ENCODE measurements around the gene GSTT2B.
"Not testable (repeated sequence)": the region's sequence is repeated elsewhere in the genome, so short reads cannot be mapped to it uniquely, and the experiment has no call there.

GSTT2B gene

DNA sequence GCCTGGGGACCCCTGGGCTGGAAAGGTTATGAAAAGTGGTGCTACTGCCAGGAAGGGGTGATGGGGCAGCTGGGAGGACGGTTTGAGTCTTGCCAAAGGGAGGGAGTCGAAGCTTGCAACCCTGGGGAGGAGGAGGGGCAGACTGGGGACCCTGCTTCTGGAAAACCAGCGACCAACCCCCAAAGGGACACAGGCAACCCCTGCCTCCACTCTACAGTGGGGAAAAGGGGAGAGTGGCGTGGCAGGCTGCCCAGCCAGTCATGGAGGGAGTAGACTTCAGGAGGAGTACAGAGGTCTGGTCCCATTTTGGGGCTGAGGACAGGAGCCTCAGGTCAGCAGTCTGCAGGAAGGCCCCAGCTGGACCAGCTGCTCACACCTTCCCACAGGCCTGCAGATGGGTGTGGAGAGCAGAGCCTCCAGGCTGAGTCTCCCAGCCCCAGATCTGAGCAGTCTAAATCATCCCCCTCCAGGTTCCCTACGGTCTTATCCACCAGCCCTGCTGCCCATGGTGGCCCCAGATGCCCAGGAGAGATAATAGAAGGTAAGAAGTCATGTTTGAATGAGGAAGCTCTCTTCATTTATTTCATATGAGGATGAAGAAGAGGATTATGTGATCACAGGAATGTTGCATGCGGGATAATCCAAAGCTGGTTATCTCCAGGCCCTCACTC is 10.0 kb upstream of the GSTT2B start:
- Histone ChIP-seq H3K4me3 (IDR thresholded peaks at IDR 0.05; ENCODE audit: insufficient read depth, low read depth, low read length) (no peak overlapping the region), H3K79me2 (ENCODE audit: insufficient read depth, low read depth) (no peaks in the 10 kb centered on the region), H2AFZ (ENCODE audit: low read depth) (no peak overlapping the region), H3K27me3 (ENCODE audit: insufficient read depth, low read depth) (no peaks in the 10 kb centered on the region), H3K36me3 (ENCODE audit: insufficient read depth) (no peaks in the 10 kb centered on the region), H3K27ac (no peak overlapping the region), H4K20me1 (ENCODE audit: insufficient read depth) (no peaks in the 10 kb centered on the region), H3K9ac (no peak overlapping the region), H3K4me2 (no peak overlapping the region), H3K4me1 (ENCODE audit: low read depth, poor library complexity, severe bottlenecking) (no peaks in the 10 kb centered on the region)
- TF ChIP-seq, protein P1, sequence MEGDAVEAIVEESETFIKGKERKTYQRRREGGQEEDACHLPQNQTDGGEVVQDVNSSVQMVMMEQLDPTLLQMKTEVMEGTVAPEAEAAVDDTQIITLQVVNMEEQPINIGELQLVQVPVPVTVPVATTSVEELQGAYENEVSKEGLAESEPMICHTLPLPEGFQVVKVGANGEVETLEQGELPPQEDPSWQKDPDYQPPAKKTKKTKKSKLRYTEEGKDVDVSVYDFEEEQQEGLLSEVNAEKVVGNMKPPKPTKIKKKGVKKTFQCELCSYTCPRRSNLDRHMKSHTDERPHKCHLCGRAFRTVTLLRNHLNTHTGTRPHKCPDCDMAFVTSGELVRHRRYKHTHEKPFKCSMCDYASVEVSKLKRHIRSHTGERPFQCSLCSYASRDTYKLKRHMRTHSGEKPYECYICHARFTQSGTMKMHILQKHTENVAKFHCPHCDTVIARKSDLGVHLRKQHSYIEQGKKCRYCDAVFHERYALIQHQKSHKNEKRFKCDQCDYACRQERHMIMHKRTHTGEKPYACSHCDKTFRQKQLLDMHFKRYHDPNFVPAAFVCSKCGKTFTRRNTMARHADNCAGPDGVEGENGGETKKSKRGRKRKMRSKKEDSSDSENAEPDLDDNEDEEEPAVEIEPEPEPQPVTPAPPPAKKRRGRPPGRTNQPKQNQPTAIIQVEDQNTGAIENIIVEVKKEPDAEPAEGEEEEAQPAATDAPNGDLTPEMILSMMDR (conservative IDR thresholded peaks at IDR 0.05; ENCODE audit: low read depth, low read length) = no peak

DNA sequence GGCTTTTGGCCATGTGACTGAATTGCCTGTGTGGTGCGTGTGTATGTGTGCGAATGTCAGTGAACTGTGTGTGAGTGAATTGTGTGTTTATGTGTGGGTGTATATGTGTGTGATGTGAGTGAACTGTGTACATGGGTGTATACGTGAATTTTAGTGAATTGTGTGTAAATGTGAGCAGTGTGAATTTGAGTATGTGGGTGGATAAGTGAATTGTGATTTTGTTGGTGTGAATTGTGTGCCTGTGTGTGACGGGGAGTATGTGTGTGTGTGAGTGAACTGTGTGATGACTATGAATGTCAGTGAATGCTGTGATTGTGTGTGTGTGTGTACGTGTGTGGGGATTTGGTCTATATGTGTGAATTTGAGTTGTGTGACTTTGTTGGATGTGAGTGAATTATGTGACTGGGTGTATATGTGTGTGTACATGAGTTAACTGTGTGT is 9.2 kb upstream of the GSTT2B start:
- Histone ChIP-seq H3K4me2 (no peak overlapping the region), H3K9ac (no peak overlapping the region)
- TF ChIP-seq, protein P1 (conservative IDR thresholded peaks at IDR 0.05; ENCODE audit: low read depth, low read length) = no peak

DNA sequence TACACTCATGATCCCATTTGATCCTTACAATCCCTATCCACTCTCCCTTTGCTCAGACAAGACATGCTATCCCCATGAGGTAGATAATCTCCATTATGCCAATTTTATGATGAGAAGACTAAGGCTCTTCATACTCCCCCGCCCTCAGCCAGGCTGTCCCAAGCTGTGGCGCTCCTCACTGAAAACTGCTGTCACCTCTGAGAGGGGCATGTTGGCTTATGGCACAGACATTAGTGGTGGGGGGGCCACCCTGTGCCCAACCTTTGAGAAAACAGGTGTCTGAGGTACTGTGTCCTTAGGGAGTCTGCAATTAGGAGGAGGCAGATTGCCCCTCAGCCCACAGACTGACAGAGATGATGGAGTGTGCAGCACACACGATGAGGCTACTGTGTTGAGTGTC is 8.1 kb upstream of the GSTT2B start:
- no peak overlapping the region for H3K4me2 ChIP-seq
- no peaks in the 10 kb centered on the region for H3K79me2 ChIP-seq (ENCODE audit: insufficient read depth, low read depth)
- no peaks in the 10 kb centered on the region for H3K36me3 ChIP-seq (ENCODE audit: insufficient read depth)
- H3K4me3 ChIP-seq (IDR thresholded peaks at IDR 0.05; ENCODE audit: insufficient read depth, low read depth, low read length) = no peak overlapping the region
- no peak overlapping the region for H3K9ac ChIP-seq
- TF ChIP-seq, protein P1 (conservative IDR thresholded peaks at IDR 0.05; ENCODE audit: low read depth, low read length) = no peak
- no peaks in the 10 kb centered on the region for H3K4me1 ChIP-seq (ENCODE audit: low read depth, poor library complexity, severe bottlenecking)
- H3K27me3 ChIP-seq (ENCODE audit: insufficient read depth, low read depth) = no peaks in the 10 kb centered on the region
- H2AFZ ChIP-seq (ENCODE audit: low read depth) = no peak overlapping the region
- no peak overlapping the region for H3K27ac ChIP-seq
- H4K20me1 ChIP-seq (ENCODE audit: insufficient read depth) = no peaks in the 10 kb centered on the region

More for the DNA sequence above, 9.2 kb upstream of the GSTT2B start:
- Histone ChIP-seq H4K20me1 (ENCODE audit: insufficient read depth) (no peaks in the 10 kb centered on the region), H3K36me3 (ENCODE audit: insufficient read depth) (no peaks in the 10 kb centered on the region), H3K79me2 (ENCODE audit: insufficient read depth, low read depth) (no peaks in the 10 kb centered on the region), H3K4me3 (IDR thresholded peaks at IDR 0.05; ENCODE audit: insufficient read depth, low read depth, low read length) (no peak overlapping the region), H3K4me1 (ENCODE audit: low read depth, poor library complexity, severe bottlenecking) (no peaks in the 10 kb centered on the region), H3K27ac (no peak overlapping the region), H2AFZ (ENCODE audit: low read depth) (no peak overlapping the region), H3K27me3 (ENCODE audit: insufficient read depth, low read depth) (no peaks in the 10 kb centered on the region)

DNA sequence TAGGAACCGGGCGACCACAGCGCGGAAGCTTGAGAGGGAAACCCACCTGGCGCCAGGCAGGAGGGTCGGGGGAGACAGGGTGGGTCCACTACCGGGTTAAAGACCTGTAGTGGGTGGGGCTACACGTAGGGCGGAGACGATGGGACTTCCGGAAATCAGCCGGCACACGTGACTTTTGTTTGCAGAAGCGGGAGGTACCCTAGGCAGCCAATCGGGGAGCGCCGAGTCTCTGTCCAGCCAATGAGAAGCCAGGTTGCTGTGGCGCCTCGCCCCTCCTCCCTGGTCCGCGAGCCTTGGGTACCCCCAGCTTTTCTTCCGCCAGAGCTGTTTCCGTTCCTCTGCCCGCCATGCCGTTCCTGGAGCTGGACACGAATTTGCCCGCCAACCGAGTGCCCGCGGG is 5.6 kb upstream of the GSTT2B start, which contains the start of gene DDTL:
TSS of gene DDTL (plus strand) at position 321 of the 400 bp plus-strand sequence. CDS start at position 348, 27 bp downstream.
- H3K27me3 ChIP-seq (ENCODE audit: insufficient read depth, low read depth); H3K9ac ChIP-seq; H3K79me2 ChIP-seq (ENCODE audit: insufficient read depth, low read depth); H3K4me3 ChIP-seq (IDR thresholded peaks at IDR 0.05; ENCODE audit: insufficient read depth, low read depth, low read length); H3K27ac ChIP-seq; H2AFZ ChIP-seq (ENCODE audit: low read depth); H3K4me2 ChIP-seq; H3K4me1 ChIP-seq (ENCODE audit: low read depth, poor library complexity, severe bottlenecking); H3K36me3 ChIP-seq (ENCODE audit: insufficient read depth); H4K20me1 ChIP-seq (ENCODE audit: insufficient read depth): not testable (repeated sequence)

DNA sequence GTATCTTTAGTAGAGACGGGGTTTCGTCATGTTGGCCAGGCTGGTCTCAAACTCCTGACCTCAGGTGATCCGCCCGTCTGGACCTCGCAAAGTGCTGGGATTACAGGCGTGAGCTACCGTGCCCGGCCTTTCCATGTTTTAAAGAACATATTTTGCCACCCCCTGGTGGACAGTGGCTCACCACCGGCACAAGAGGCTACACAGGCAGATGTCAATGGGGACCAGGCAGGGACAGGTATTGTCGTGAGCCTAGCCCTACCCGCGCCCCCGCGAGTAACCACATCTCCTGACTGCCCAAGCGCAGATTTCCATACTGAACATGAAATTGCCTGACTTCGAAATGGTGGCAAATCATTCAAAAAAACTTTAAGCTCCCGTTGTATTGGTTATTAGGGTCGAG is 5.1 kb upstream of the GSTT2B start:
- H3K4me3 ChIP-seq (IDR thresholded peaks at IDR 0.05; ENCODE audit: insufficient read depth, low read depth, low read length); H3K27me3 ChIP-seq (ENCODE audit: insufficient read depth, low read depth); H4K20me1 ChIP-seq (ENCODE audit: insufficient read depth); H3K9ac ChIP-seq; H3K36me3 ChIP-seq (ENCODE audit: insufficient read depth); H2AFZ ChIP-seq (ENCODE audit: low read depth); H3K79me2 ChIP-seq (ENCODE audit: insufficient read depth, low read depth); H3K27ac ChIP-seq; H3K4me2 ChIP-seq; H3K4me1 ChIP-seq (ENCODE audit: low read depth, poor library complexity, severe bottlenecking): not testable (repeated sequence)
